ENCODE results near the gene BAHD1. TPM values are rescaled to one million over a fixed set of nuclear protein-coding genes. Genes with fewer than 3 reads are reported as not detected.

BAHD1 gene
- total RNA-seq, 1 experiment from 2014 or later: 17.2 TPM

GRCh38 chr15:40439960-40440742 lies 602 bp upstream of the BAHD1 start:
- CTCF ChIA-PET: interaction anchor here (0.7 to 1.0 kb wide), 3 partner anchors 10 to 131 kb away, joined by 3 read pairs; no protein-coding TSS in a partner anchor
- no peak for TF ChIP-seq CTCF (IDR thresholded peaks at IDR 0.05; ENCODE audit: unreplicated experiment)
- Mint-ChIP-seq H3K27me3 (ENCODE audit: unreplicated experiment) (peaks cover 36% of the 10 kb centered on the region), H3K36me3 (ENCODE audit: insufficient read depth, unreplicated experiment) (peaks cover 27% of the 10 kb centered on the region), H3K27ac (ENCODE audit: unreplicated experiment) (peak overlapping the region; percentile 81), H3K9me3 (ENCODE audit: low read depth, unreplicated experiment) (no peaks in the 10 kb centered on the region), H3K4me3 (ENCODE audit: low read depth, unreplicated experiment) (peak overlapping the region; percentile 91), H3K4me1 (ENCODE audit: low read depth, unreplicated experiment) (peaks cover 23% of the 10 kb centered on the region)
- no TSS peak for BruUV-seq (replicated peaks)
- no peak for DNase-seq
- intact Hi-C loops (cut with micrococcal nuclease; ENCODE audit: unreplicated experiment): no loop called here

GRCh38 chr15:40441565-40442531 lies 1.1 kb downstream of the BAHD1 start:
- CTCF ChIA-PET: interaction anchor here (0.6 to 1.0 kb wide), 3 partner anchors 10 to 198 kb away, joined by 3 to 5 read pairs (median 4); no protein-coding TSS in a partner anchor
- Mint-ChIP-seq H3K4me3 (ENCODE audit: low read depth, unreplicated experiment) (peak overlapping the region; percentile 69), H3K27me3 (ENCODE audit: unreplicated experiment) (peaks cover 19% of the 10 kb centered on the region), H3K9me3 (ENCODE audit: low read depth, unreplicated experiment) (no peaks in the 10 kb centered on the region), H3K4me1 (ENCODE audit: low read depth, unreplicated experiment) (peaks cover 15% of the 10 kb centered on the region), H3K27ac (ENCODE audit: unreplicated experiment) (no peak overlapping the region), H3K36me3 (ENCODE audit: insufficient read depth, unreplicated experiment) (peaks cover 23% of the 10 kb centered on the region)
- no TSS peak for BruUV-seq (replicated peaks)
- no peak for DNase-seq
- no peak for TF ChIP-seq CTCF (IDR thresholded peaks at IDR 0.05; ENCODE audit: unreplicated experiment)
- intact Hi-C loops (cut with micrococcal nuclease; ENCODE audit: unreplicated experiment): no loop called here

- TF ChIP-seq CTCF (IDR thresholded peaks at IDR 0.05; ENCODE audit: unreplicated experiment): no peak
- no peak overlapping the region for H3K4me3 Mint-ChIP-seq (ENCODE audit: low read depth, unreplicated experiment)
- intact Hi-C loops (cut with micrococcal nuclease; ENCODE audit: unreplicated experiment): no loop called here
- no peak for DNase-seq
- H3K27me3 Mint-ChIP-seq (ENCODE audit: unreplicated experiment): peaks cover 5% of the 10 kb centered on the region
- H3K9me3 Mint-ChIP-seq (ENCODE audit: low read depth, unreplicated experiment): no peaks in the 10 kb centered on the region
- BruUV-seq (replicated peaks): no TSS peak
- CTCF ChIA-PET: interaction anchor here (0.6 kb wide), 1 partner anchor 321 kb away, joined by 3 read pairs; no protein-coding TSS in a partner anchor
- H3K36me3 Mint-ChIP-seq (ENCODE audit: insufficient read depth, unreplicated experiment): peaks cover 19% of the 10 kb centered on the region
- H3K27ac Mint-ChIP-seq (ENCODE audit: unreplicated experiment): peak overlapping the region; percentile 71
- H3K4me1 Mint-ChIP-seq (ENCODE audit: low read depth, unreplicated experiment): peaks cover 15% of the 10 kb centered on the region
Observed at GRCh38 chr15:40443255-40443654, 2.5 kb downstream of the BAHD1 start.

GRCh38 chr15:40443846-40444245 lies 3.1 kb downstream of the BAHD1 start:
- H3K9me3 Mint-ChIP-seq (ENCODE audit: low read depth, unreplicated experiment): no peaks in the 10 kb centered on the region
- H3K27me3 Mint-ChIP-seq (ENCODE audit: unreplicated experiment): no peaks in the 10 kb centered on the region
- intact Hi-C loops (cut with micrococcal nuclease; ENCODE audit: unreplicated experiment): no loop called here
- no TSS peak for BruUV-seq (replicated peaks)
- TF ChIP-seq CTCF (IDR thresholded peaks at IDR 0.05; ENCODE audit: unreplicated experiment): no peak
- peak overlapping the region; percentile 43 for H3K4me3 Mint-ChIP-seq (ENCODE audit: low read depth, unreplicated experiment)
- H3K36me3 Mint-ChIP-seq (ENCODE audit: insufficient read depth, unreplicated experiment): peaks cover 19% of the 10 kb centered on the region
- H3K4me1 Mint-ChIP-seq (ENCODE audit: low read depth, unreplicated experiment): peaks cover 15% of the 10 kb centered on the region
- no peak for DNase-seq
- H3K27ac Mint-ChIP-seq (ENCODE audit: unreplicated experiment): peak overlapping the region; percentile 71
- CTCF ChIA-PET: interaction anchor here (0.6 kb wide), 1 partner anchor 321 kb away, joined by 3 read pairs; no protein-coding TSS in a partner anchor
